ENCODE measurements around the gene KRT77.

- TF ChIP-seq, protein P1, sequence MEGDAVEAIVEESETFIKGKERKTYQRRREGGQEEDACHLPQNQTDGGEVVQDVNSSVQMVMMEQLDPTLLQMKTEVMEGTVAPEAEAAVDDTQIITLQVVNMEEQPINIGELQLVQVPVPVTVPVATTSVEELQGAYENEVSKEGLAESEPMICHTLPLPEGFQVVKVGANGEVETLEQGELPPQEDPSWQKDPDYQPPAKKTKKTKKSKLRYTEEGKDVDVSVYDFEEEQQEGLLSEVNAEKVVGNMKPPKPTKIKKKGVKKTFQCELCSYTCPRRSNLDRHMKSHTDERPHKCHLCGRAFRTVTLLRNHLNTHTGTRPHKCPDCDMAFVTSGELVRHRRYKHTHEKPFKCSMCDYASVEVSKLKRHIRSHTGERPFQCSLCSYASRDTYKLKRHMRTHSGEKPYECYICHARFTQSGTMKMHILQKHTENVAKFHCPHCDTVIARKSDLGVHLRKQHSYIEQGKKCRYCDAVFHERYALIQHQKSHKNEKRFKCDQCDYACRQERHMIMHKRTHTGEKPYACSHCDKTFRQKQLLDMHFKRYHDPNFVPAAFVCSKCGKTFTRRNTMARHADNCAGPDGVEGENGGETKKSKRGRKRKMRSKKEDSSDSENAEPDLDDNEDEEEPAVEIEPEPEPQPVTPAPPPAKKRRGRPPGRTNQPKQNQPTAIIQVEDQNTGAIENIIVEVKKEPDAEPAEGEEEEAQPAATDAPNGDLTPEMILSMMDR (IDR thresholded peaks at IDR 0.05; ENCODE audit: low read length) = no peak
- TF ChIP-seq EZH2 (optimal IDR thresholded peaks at IDR 0.05; ENCODE audit: low read depth, low read length) = no peak
These were observed 38.3 kb upstream of the KRT77 start for GRCh38 chr12:52741375-52742195.
